HCT116 (cell line): ENCODE measurements around the gene PCID2. TPM values are rescaled to one million over a fixed set of nuclear protein-coding genes. Genes with fewer than 3 reads are reported as not detected.

ENCODE experiments used
- ATAC-seq: fragments of 200-7000 bp; cut with Tn5 transposase; 2 replicates; pipeline ENCODE4 v1.9.1; 2020; ENCODE audit warnings: mild to moderate bottlenecking, moderate library complexity
- BruUV-seq: library from RNA; stranded (reverse); fragments of 400-500 nt; replicated peaks from 2 replicates; lab custom pipeline; 2021; lab: Mats Ljungman, UMichigan
- CTCF ChIA-PET: fragments of 300-600 bp; sonication (Branson Sonifier 250); formaldehyde crosslinking; loops from one replicate; lab custom pipeline; 2021; ENCODE audit warnings: antibody characterized with exemption; lab: Charles Lee
- POLR2A ChIA-PET: fragments of 300-600, 350-600 bp; sonication (Branson Sonifier 250); formaldehyde crosslinking; loops from one replicate; lab custom pipeline; 2021; ENCODE audit warnings: antibody characterized with exemption; lab: Charles Lee
- RAD21 ChIA-PET, 2 experiments: fragments of 300-600 bp; sonication (Branson Sonifier 250); formaldehyde crosslinking; loops; one replicate each; lab custom pipeline; 2023; ENCODE audit warnings: low total read pairs in 2 of 2; ENCODE audit not compliant: uncharacterized antibody in 2 of 2, unreplicated experiment in 2 of 2, low non-redundant PET in 1 of 2; lab: Charles Lee
- DNase-seq: peaks from one replicate; pipeline ENCODE4 v3.0.0-alpha.2; 2010; ENCODE audit warnings: low read depth, low spot score
- H2AFZ ChIP-seq: fragments of 200-600 bp; shearing (Covaris generic), sonication (generic); 2 replicates; pipeline ENCODE4 v1.6.1; 2017; ENCODE audit warnings: low read depth, mixed run types, mixed read lengths, antibody characterized with exemption, low read length; ENCODE audit not compliant: poor library complexity, severe bottlenecking
- H3K27ac ChIP-seq: 2 replicates; pipeline ENCODE4 v1.5.1; 2012; ENCODE audit warnings: low read depth, low read length
- H3K27me3 ChIP-seq: fragments of 200-600 bp; sonication (generic); 2 replicates; pipeline ENCODE4 v1.6.1; 2016; ENCODE audit warnings: mixed run types, low read length, mixed read lengths; ENCODE audit not compliant: insufficient read depth
- H3K36me3 ChIP-seq, 2 experiments: fragments of 200-500 bp in 1 of 2; fragments of 200-600 bp in 1 of 2; sonication (Bioruptor generic) in 1 of 2; sonication (generic) in 1 of 2; 2 replicates each; pipeline versions ENCODE4 v1.5.1 to v1.6.1; 2014 to 2016; ENCODE audit warnings: low read length in 2 of 2, inconsistent platforms in 1 of 2, mixed read lengths in 1 of 2, mixed run types in 1 of 2; ENCODE audit not compliant: insufficient read depth in 2 of 2, control insufficient read depth in 1 of 2
- H3K4me1 ChIP-seq, 2 experiments: fragments of 200-600 bp in 1 of 2; sonication (generic) in 1 of 2; 2 replicates each; pipeline versions ENCODE4 v1.5.1 to v1.6.1; 2012 to 2017; ENCODE audit warnings: low read length in 2 of 2, inconsistent platforms in 1 of 2, mild to moderate bottlenecking in 1 of 2, mixed read lengths in 1 of 2, mixed run types in 1 of 2, moderate library complexity in 1 of 2; ENCODE audit not compliant: insufficient read depth in 2 of 2, control insufficient read depth in 1 of 2
- H3K4me2 ChIP-seq: fragments of 200-600 bp; sonication (generic); 2 replicates; pipeline ENCODE4 v1.6.1; 2017; ENCODE audit warnings: mixed run types, low read length, mixed read lengths
- H3K4me3 ChIP-seq, 2 experiments: fragments of 200-600 bp in 1 of 2; sonication (generic) in 1 of 2; replicated peaks in 1 of 2; 2 replicates each; pipeline ENCODE4 v1.5.1; 2011 to 2016; ENCODE audit warnings: low read length in 2 of 2, control low read depth in 1 of 2, low read depth in 1 of 2, mild to moderate bottlenecking in 1 of 2, mixed read lengths in 1 of 2, mixed run types in 1 of 2
- H3K79me2 ChIP-seq: fragments of 200-600 bp; sonication (generic); 2 replicates; pipeline ENCODE4 v1.6.1; 2017; ENCODE audit warnings: mild to moderate bottlenecking, mixed run types, low read length, moderate library complexity, mixed read lengths; ENCODE audit not compliant: insufficient read depth
- H3K9ac ChIP-seq: fragments of 200-600 bp; sonication (generic); 2 replicates; pipeline ENCODE4 v1.6.1; 2016; ENCODE audit warnings: low read length, mixed read lengths
- H3K9me2 ChIP-seq: fragments of 200-600 bp; sonication (generic), shearing (Covaris generic); 2 replicates; pipeline ENCODE4 v1.6.1; 2017; ENCODE audit warnings: mixed run types, mild to moderate bottlenecking, moderate library complexity; ENCODE audit not compliant: insufficient read depth
- H3K9me3 ChIP-seq, 2 experiments: fragments of 200-500 bp in 1 of 2; fragments of 200-600 bp in 1 of 2; sonication (Bioruptor generic) in 1 of 2; sonication (generic) in 1 of 2; 2 replicates each; pipeline ENCODE4 v1.6.1; 2014 to 2017; ENCODE audit warnings: low read length in 2 of 2, mixed read lengths in 2 of 2, inconsistent platforms in 1 of 2, low read depth in 1 of 2, mild to moderate bottlenecking in 1 of 2, mixed run types in 1 of 2, moderate library complexity in 1 of 2; ENCODE audit not compliant: control insufficient read depth in 1 of 2, insufficient read depth in 1 of 2
- H4K20me1 ChIP-seq: fragments of 200-600 bp; sonication (generic), shearing (Covaris generic); 2 replicates; pipeline ENCODE4 v1.6.1; 2017; ENCODE audit warnings: mixed run types, mild to moderate bottlenecking, moderate library complexity; ENCODE audit not compliant: insufficient read depth
- CBX3 ChIP-seq: IDR thresholded peaks from 2 replicates; pipeline ENCODE4 v1.6.1; 2012; ENCODE audit warnings: low read depth
- CTCF ChIP-seq, 3 experiments: fragments of 200-600 bp in 1 of 3; sonication (generic) in 1 of 3; IDR thresholded peaks in 2 of 3; conservative IDR thresholded peaks in 1 of 3; 2 replicates each; pipeline ENCODE4 v1.5.1; 2012 to 2017; ENCODE audit warnings: low read depth in 2 of 3, low read length in 2 of 3, antibody characterized with exemption in 1 of 3, borderline replicate concordance in 1 of 3, control low read depth in 1 of 3, mild to moderate bottlenecking in 1 of 3, mixed read lengths in 1 of 3, mixed run types in 1 of 3, moderate library complexity in 1 of 3; ENCODE audit not compliant: insufficient read depth in 1 of 3
- EGR1 ChIP-seq: IDR thresholded peaks from 2 replicates; pipeline ENCODE4 v1.6.1; 2012; ENCODE audit warnings: low read depth
- ELF1 ChIP-seq: IDR thresholded peaks from 2 replicates; pipeline ENCODE4 v1.6.1; 2012; ENCODE audit warnings: low read depth, borderline replicate concordance
- EZH2 ChIP-seq: fragments of 200-600 bp; sonication (generic); IDR thresholded peaks from 2 replicates; pipeline ENCODE4 v1.6.1; 2017; ENCODE audit warnings: antibody characterized with exemption, mixed run types
- EZH2phosphoT487 ChIP-seq: fragments of 200-600 bp; IDR thresholded peaks from 2 replicates; pipeline ENCODE4 v1.6.1; 2018; ENCODE audit warnings: antibody characterized with exemption, borderline replicate concordance
- JUND ChIP-seq: IDR thresholded peaks from 2 replicates; pipeline ENCODE4 v1.6.1; 2012
- POLR2A ChIP-seq: IDR thresholded peaks from 2 replicates; pipeline ENCODE4 v1.7.0; 2011; ENCODE audit warnings: borderline replicate concordance; ENCODE audit not compliant: insufficient read depth, insufficient read length; ENCODE audit errors: extremely low read depth
- POLR2AphosphoS5 ChIP-seq: IDR thresholded peaks from 2 replicates; pipeline ENCODE4 v1.6.1; 2011; ENCODE audit warnings: mild to moderate bottlenecking, low read depth, low read length, moderate library complexity
- RAD21 ChIP-seq: IDR thresholded peaks from 2 replicates; pipeline ENCODE4 v1.6.1; 2012; ENCODE audit warnings: low read depth, mild to moderate bottlenecking
- SIN3A ChIP-seq: IDR thresholded peaks from 2 replicates; pipeline ENCODE4 v1.6.1; 2012; ENCODE audit warnings: low read depth
- SRF ChIP-seq: IDR thresholded peaks from 2 replicates; pipeline ENCODE4 v1.6.1; 2012; ENCODE audit warnings: low read depth
- TCF7L2 ChIP-seq: IDR thresholded peaks from 2 replicates; pipeline ENCODE4 v1.7.0; 2011; ENCODE audit warnings: borderline replicate concordance, inconsistent platforms; ENCODE audit not compliant: insufficient read depth, insufficient read length; ENCODE audit errors: extremely low read depth
- YY1 ChIP-seq: IDR thresholded peaks from 2 replicates; pipeline ENCODE4 v1.6.1; 2011; ENCODE audit warnings: low read length, low read depth, moderate library complexity, mild to moderate bottlenecking; ENCODE audit not compliant: insufficient replicate concordance; ENCODE audit errors: extremely low read depth
- ZBTB33 ChIP-seq: IDR thresholded peaks from 2 replicates; pipeline ENCODE4 v1.6.1; 2011; ENCODE audit warnings: mild to moderate bottlenecking, low read length, moderate library complexity; ENCODE audit not compliant: insufficient replicate concordance; ENCODE audit errors: extremely low read depth
- ZFX ChIP-seq: fragments of 450-650 bp; IDR thresholded peaks from 2 replicates; pipeline ENCODE4 v1.6.1; 2017
- ZNF274 ChIP-seq: fragments of 200-500 bp; sonication (Bioruptor generic); IDR thresholded peaks from 2 replicates; pipeline ENCODE4 v1.6.1; 2014; ENCODE audit warnings: mild to moderate bottlenecking, low read depth, low read length, inconsistent platforms
- intact Hi-C: fragments of 100-400 bp; cut with micrococcal nuclease; formaldehyde crosslinking; loops from 2 replicates; pipeline ENCODE4 v1.10.0; 2022
- total RNA-seq: library from RNA; stranded (reverse); gene quantifications from one replicate; pipeline ENCODE4 v1.2.1, GENCODE V29; 2021; ENCODE audit not compliant: unreplicated experiment
- TF ChIP-seq, protein P1 (sequence below): IDR thresholded peaks from 2 replicates; pipeline ENCODE4 v1.6.1; 2012; ENCODE audit warnings: low read depth
- TF ChIP-seq, protein P2 (sequence below): IDR thresholded peaks from 2 replicates; pipeline ENCODE4 v1.6.1; 2012

PCID2 gene
- total RNA-seq, 1 experiment from 2014 or later: 73.3 TPM

- BruUV-seq: no TSS peak
- Histone ChIP-seq H3K27me3 (no peaks in the 10 kb centered on the region), H3K36me3 (peaks cover 53 to 57% of the 10 kb centered on the region in 2 experiments), H3K4me2 (no peak overlapping the region), H2AFZ (no peak overlapping the region), H3K9me3 (no peaks in the 10 kb centered on the region), H4K20me1 (no peaks in the 10 kb centered on the region), H3K9me2 (no peaks in the 10 kb centered on the region), H3K79me2 (peaks cover 38% of the 10 kb centered on the region), H3K4me1 (peaks cover 21 to 26% of the 10 kb centered on the region in 2 experiments), H3K4me3 (no peak overlapping the region), H3K9ac (no peak overlapping the region), H3K27ac (no peak overlapping the region)
- intact Hi-C loops: no loop called here
- ChIA-PET CTCF (no interaction called here), RAD21 (no interaction called here), POLR2A (no interaction called here)
- TF ChIP-seq CBX3 (no peak), POLR2A (no peak), ELF1 (no peak), RAD21 (no peak), EZH2 (no peak), ZFX (no peak), EZH2phosphoT487 (no peak), EGR1 (no peak), SIN3A (no peak), CTCF (IDR thresholded peaks at IDR 0.05 in 2 of 3, conservative IDR thresholded peaks at IDR 0.05 in 1 of 3; ENCODE audit: borderline replicate concordance in 1 of 3, insufficient read depth in 1 of 3, low read depth in 2 of 3, low read length in 2 of 3) (no peak), JUND (no peak), ZBTB33 (no peak), POLR2AphosphoS5 (no peak), TCF7L2 (no peak), SRF (no peak), YY1 (no peak), ZNF274 (no peak)
- TF ChIP-seq, protein P1, sequence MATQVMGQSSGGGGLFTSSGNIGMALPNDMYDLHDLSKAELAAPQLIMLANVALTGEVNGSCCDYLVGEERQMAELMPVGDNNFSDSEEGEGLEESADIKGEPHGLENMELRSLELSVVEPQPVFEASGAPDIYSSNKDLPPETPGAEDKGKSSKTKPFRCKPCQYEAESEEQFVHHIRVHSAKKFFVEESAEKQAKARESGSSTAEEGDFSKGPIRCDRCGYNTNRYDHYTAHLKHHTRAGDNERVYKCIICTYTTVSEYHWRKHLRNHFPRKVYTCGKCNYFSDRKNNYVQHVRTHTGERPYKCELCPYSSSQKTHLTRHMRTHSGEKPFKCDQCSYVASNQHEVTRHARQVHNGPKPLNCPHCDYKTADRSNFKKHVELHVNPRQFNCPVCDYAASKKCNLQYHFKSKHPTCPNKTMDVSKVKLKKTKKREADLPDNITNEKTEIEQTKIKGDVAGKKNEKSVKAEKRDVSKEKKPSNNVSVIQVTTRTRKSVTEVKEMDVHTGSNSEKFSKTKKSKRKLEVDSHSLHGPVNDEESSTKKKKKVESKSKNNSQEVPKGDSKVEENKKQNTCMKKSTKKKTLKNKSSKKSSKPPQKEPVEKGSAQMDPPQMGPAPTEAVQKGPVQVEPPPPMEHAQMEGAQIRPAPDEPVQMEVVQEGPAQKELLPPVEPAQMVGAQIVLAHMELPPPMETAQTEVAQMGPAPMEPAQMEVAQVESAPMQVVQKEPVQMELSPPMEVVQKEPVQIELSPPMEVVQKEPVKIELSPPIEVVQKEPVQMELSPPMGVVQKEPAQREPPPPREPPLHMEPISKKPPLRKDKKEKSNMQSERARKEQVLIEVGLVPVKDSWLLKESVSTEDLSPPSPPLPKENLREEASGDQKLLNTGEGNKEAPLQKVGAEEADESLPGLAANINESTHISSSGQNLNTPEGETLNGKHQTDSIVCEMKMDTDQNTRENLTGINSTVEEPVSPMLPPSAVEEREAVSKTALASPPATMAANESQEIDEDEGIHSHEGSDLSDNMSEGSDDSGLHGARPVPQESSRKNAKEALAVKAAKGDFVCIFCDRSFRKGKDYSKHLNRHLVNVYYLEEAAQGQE: no peak
- TF ChIP-seq, protein P2, sequence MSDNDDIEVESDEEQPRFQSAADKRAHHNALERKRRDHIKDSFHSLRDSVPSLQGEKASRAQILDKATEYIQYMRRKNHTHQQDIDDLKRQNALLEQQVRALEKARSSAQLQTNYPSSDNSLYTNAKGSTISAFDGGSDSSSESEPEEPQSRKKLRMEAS: no peak
- ATAC-seq (no peak), DNase-seq (no peak)
These were observed 24.9 kb downstream of the PCID2 start for GRCh38 chr13:113183450-113184129.
